Muscle of back (tissue), 11 donors: ENCODE measurements around the gene LRRC1. TPM values are rescaled to one million over a fixed set of nuclear protein-coding genes. Genes with fewer than 3 reads are reported as not detected.

Experiments
- DNase-seq, 3 donors: peaks; one replicate each; pipeline versions ENCODE4 v3.0.0 to v3.0.0-alpha.2; 2013
- polyA plus RNA-seq, 10 donors: library from polyadenylated mRNA; unstranded; fragments of 120-200 nt; gene quantifications; one replicate each; pipeline ENCODE4 v1.2.1, GENCODE V29; 2013; ENCODE audit not compliant: insufficient read length in 10 of 10

LRRC1 gene
- polyA plus RNA-seq, 10 donors: 6.3 to 11.2 (median 8.1) TPM

- DNase-seq: no peak
Measured at GRCh38 chr6:53959717-53960116, 164.9 kb downstream of the LRRC1 start.

DNA sequence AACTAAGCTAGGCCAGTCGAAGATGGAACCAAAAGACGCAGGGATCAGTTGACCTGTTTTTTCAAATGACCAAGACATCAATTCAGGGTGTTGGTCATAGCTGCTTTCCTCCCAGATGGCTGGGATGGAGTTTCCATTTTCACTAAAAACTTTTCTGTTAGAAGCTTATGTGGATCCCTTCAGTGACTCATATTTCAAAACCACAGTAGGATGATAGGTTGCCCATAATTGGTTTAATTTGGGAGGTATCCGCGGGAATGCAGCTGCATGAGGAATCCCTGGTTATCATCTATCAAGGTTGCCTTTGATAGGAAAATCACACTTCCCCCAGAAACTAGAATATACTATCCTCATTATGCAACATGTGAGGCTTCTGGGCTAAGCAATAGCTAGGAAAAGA, 165.5 kb downstream of the LRRC1 start:
- DNase-seq: peak in 1 of 3 donors; percentile 18

DNA sequence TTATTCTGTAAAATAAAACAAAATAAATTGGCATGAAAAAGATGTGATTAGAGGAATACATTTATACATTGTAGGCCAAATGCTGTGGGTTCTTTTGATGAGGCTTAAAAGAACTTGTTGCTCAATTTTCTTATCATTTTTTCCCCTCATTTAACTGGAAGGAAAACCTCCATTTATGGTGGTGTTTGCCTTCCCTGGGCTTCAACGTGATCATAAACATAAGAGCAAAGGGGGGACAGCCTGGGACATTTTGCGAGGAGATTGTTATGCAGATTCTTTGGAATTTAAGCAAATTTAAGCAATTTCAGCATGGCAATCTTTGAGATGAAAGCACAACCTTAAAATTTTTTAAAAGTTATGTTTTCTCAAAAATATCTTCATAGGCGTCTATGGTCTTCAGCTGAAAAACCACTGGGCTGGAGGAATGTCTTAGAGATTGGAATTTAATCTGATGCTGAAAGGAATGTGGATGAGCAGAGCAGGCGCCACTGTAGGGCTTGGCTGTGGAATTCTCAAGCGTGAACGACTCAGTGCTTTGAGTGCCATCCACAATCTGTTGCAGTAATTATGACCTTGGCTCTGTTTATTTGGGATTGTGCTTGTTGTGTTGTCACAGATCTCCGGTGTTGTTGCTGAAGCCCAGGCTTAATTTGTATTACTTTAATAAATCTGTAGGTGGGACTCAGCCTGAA, 167.0 kb downstream of the LRRC1 start:
- peak in 1 of 3 donors; percentile 7 for DNase-seq

- DNase-seq: no peak
Measured at GRCh38 chr6:53962646-53963045, 167.8 kb downstream of the LRRC1 start.

- DNase-seq: no peak
Measured at GRCh38 chr6:53967415-53967814, 172.6 kb downstream of the LRRC1 start.

Other genes with a start within 250 kb of the LRRC1 start
- 10 to 100 TPM in 3 of 10 donors, 1 to 10 TPM in 7; 6.6 to 12.0 (median 8.5) TPM for gene GCLC, start 249.9 kb upstream of the LRRC1 start, polyA plus RNA-seq
- gene KLHL31, start 129.2 kb upstream of the LRRC1 start, polyA plus RNA-seq: 10 to 100 TPM; 33.0 to 79.0 (median 60.2) TPM